Lower leg skin (tissue), 3 donors: ENCODE results near the gene DHPS.

Experiments used
- CTCF ChIP-seq, 3 donors: fragments of 450-650 bp; IDR thresholded peaks; one replicate each; pipeline ENCODE4 v1.5.1; 2016; ENCODE audit warnings: antibody characterized with exemption in 3 of 3, mild to moderate bottlenecking in 3 of 3, moderate library complexity in 2 of 3
- POLR2A ChIP-seq, 2 donors: fragments of 450-650 bp; IDR thresholded peaks; one replicate each; pipeline ENCODE4 v1.6.1; 2016 to 2017; ENCODE audit warnings: antibody characterized with exemption in 2 of 2, mild to moderate bottlenecking in 1 of 2, moderate library complexity in 1 of 2

- TF ChIP-seq CTCF (IDR thresholded peaks at IDR 0.05) = no peak
- TF ChIP-seq POLR2A (IDR thresholded peaks at IDR 0.05) = no peak
Measured at GRCh38 chr19:12723381-12723640, 41.6 kb upstream of the DHPS start.
